GM21360 (cell line): ENCODE measurements around the gene F3.

Experiments
- ATAC-seq: cut with Tn5 transposase; IDR thresholded peaks from one replicate; pipeline ENCODE4 v1.9.1; 2021; ENCODE audit warnings: mild to moderate bottlenecking, moderate library complexity; ENCODE audit not compliant: unreplicated experiment

F3 gene

DNA sequence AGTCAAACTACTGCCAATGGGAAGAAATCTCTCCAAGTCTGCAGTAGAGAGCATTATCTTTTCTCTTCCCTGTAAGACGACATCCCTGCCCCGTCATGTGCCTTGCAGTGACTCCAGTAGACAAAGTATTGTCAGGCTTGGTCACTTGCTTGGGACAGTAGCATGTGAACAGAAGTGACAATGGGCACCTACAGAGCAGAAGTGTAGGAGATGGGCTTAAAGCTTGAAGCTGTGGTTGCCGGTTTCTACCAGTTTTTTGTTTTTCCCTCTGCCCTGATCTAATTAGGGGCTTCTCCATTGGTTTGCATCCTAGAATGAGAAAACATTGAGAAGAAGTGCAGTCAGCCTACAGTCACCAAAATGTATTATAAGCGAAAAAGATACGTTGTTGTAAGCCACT lies 12.7 kb downstream of the F3 start:
- ATAC-seq: no peak

DNA sequence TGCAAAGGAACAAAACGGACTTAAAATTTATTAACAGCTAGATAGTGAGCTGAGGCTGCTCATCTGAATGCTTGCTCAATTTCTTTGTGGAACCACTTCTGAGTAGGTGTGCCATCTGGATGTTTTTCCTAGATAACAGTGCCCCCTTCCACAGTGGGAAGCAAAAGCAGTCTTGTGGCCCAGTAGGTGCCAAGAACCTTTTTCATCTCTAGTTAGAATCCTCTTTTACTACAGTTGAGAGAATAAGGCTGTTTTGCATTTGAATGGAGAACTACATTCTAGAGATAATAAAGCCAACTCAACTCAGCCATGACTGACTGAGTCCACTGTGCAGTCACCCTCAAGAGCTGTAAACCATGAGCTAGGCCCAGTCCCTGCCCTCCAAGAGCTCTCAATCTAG lies 13.3 kb downstream of the F3 start:
- no peak for ATAC-seq

DNA sequence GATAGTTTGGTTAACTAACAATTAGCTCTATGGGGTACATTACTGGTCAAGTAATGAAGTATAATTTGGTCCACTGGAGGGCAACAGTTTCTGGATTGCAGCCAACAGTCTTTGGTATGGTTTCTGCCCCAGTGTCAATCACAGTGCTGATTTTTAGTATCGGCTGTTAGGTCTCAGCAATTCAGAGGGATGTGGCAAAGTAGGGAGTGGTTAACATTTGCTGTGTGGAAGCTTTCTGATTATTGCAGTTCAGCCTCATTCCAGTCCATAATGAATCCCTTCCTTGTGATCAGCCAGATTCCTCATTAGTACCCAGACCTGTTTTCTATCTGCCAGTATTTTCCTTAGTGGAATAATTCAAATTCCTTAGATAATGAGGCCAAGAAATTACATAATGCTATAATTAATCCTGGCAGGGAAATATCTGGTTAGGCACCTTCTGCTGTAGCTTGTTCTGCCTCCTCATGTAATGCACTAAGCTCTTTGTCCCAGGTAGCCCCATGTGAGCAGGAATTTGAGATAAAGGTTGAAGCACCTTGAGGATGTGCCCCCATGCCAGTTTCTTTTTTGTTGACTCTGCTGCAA lies 14.0 kb downstream of the F3 start:
- ATAC-seq: no peak

DNA sequence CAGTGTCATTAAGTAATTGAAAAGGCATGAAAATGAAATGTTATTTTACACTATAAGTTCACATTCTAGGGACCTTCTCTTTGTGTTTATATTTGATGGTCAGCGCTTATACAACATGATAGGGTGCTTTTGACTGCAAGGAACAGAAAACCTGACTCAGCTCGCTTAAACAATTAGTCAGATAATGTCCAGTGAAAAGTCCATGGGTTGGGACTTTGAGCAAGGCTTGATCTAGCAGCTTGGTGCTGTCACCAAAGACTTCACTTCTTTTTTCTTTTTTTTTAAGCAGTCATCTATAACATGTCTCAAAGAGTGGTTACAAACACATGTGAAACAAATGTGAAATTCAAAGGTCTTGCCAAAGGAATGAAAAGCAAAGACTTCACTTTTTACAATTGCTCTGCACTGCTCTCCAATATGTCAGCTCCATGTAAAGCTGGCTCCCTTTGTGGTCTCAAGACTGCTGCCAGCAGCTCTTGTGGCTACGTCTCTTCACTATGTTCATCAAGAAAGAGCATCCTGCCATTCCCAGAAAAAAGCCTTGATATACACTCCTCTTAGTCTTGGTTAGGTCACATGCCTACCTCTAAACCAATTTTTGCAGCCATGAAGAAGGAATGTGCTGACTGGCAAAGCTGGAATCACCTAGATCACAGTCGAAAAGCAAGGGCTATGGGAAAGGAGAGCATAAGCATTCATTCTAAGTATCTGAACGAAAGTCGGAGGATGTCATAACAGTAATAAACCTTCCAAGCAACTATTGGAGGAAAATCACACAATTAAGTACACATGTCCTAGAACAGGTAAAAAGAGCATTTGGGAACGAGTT lies 15.2 kb downstream of the F3 start:
- ATAC-seq: no peak

DNA sequence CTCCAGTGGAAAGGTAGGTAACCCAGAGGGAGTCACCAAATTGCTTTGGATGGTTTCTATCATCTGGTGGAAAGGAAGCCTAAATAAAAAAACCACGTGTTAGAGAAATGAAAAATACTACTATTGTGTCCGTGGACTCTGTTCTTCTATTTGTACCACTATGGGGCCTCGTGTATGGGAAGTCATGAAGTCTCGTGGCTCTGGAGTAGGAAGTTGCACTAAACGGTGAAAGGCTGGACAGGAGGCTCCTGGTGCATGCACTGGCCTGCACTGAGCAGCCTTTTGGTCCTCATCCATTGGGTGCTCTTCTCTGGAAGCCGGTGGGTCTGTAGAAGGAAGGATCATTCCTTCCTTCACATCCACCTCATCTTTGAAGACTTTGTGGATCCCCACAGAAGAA lies 17.0 kb downstream of the F3 start:
- no peak for ATAC-seq

DNA sequence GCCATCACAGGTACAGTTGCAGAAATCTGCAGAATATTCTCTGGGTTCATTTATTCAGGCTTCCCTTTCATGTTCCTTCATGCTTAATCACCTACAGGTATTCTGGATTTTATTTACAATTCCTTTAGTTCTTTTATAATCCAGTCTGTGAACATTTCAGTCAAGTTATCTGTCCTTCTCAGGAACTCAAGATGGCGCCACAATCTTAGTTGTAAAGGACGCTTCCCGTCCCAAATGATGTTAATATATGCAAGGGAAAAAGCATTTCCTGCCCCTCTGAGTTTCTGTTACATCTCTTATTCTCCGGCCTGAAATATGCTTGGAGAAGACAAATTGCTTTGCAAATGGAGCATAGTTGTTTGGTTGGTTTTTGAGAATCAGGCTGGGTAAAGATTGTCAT lies 19.3 kb downstream of the F3 start:
- ATAC-seq: no peak

DNA sequence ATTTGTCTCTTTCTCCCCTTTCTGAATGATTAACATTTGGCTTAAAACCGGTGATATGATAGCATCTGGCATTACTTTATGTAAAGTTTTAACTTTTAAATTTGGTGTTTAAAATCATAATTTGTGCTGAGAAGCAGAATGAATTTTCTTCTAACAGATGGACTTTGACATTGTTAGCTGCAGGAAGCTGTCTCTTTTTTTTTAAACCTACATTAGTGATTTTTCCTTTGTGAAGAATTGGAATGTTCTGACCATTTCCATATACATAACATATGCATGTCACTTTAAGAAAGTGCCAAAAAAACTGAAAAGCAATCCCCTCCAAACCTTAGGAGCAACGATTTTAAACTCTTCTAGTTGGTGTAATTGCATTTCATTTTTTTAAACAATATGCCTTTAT lies 22.2 kb downstream of the F3 start:
- ATAC-seq: no peak

DNA sequence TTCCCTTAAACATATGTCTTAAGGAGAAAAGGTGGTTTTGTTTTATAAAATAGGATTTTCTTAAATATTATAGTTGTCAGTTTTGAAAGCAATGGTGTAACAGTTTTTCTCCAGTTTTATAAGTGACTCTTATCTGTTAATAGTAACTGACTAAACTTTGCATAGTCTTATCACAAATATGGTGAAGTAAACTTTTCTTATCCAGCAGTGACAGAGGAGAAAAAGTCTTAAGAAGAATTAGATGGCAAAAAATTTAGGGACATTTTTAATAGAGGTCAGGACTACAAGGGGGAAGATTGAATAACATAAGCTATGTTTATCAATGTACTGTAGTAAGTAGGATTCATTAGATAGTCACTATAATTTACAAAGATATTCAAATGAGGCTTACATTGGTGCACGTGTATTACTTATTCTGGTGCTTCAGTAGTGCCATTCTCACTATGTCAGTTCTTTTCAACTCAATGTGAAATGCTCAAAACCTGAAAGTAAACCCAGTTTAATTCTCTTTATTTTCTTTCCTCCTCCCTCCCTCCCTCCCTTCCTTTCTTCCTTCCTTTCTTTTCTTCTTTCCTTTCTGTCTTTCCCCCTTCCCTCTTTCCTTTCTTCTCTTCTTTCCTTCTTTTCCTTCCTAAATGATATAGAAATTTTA lies 26.1 kb downstream of the F3 start:
- ATAC-seq: no peak

DNA sequence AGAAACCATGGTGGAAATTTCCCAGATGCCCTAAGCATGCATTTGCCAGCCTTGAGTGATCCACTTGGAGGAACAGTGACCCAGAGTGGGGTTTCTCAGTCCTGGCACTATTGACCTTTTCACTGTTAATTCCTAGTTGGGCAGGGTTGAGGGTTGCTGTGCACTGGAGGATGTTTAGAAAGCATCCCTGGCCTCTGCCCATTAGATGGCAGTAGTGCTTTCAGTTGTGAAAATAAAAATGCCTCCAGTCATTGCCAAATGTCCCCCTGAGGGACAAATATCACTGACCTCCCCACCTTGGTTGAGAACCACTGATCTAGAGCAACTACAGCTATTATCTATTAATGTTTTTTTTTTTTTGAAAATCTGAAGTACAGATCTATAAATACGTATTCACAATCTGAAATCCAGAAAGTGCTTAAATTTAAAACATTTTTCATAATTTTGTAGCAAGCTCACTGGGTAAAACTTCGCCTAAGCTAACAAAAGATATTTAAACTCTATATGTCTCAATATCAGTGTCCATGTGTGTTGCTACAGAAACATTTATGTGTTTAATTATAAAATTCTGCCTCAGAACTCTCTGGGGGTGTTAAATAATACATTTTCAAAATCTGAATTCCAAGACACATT lies 27.3 kb downstream of the F3 start:
- ATAC-seq: no peak

DNA sequence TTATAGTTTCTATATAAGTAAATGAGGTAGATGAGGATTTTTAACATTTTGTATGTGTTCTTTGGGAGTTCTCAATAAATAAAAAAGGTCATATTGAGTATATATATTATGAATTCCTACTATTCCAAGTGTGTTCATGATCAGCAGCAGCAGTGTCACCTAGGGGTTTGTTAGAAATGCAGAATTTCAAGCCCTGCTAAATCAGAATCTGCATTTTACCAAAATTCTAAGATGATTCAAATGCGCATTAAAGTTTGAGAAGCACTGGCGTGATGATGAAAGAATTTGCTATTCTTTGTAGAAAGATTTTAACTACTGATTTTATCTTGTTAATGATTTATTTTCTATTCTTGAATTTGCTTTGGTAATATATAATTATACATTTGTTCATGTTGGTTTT lies 28.7 kb downstream of the F3 start:
- ATAC-seq: no peak

DNA sequence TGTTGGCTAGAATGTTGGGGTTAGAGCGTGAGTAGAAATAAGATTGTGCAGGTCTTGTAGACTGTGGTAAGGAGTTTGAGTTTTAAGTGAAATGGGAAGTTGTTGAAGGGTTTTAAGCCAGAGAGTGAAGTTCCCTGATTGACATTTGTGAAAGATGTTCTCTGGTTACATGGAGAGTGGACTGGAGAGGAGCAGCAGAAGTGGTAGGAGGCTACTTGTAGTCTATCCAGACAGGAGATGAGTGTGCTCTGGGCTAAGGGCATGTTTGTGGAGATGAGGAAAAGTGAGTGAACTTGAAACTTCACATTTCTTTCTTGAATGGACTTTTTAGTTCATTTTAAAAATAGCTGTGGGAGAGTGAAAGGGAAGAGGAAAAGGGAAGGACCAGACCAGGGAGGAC lies 37.0 kb downstream of the F3 start:
- ATAC-seq: no peak

DNA sequence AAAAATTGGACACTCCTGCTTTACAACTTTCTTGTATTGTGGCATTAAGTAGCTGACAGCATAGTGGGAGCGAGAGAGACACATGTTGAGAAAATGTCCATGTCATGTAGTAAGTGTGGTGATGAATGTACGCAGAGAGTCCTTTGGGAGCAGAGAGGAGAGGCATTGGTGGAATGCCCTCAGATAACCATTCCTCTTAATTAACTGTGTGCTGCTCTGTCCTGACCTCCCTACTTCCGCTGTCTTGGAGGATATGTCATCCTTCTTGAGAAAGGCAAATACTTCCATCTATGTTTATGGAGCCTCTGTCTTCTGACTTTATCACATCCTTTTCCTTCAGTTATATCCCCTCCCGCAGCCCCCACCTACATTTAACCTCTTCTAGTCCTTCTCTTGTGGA lies 38.4 kb downstream of the F3 start:
- ATAC-seq: no peak

DNA sequence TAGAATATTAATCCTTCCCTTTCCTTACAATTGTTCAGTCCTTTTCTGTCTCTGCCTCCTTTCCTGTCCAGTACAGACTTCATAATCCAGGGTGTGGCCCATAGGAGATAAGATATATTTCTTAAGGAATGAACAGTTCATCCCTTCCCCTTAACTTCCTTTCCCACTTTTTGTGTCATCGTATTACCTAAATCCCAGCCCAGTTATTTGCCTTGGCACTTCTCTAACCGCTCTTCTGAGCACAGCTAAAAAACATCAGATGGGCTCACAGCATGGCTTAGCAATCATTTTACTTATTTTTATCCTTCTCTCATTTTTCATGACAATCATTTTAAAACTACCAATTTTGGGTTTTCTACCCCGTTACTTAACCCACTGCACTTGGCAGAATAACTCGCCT lies 39.6 kb downstream of the F3 start:
- ATAC-seq: no peak

DNA sequence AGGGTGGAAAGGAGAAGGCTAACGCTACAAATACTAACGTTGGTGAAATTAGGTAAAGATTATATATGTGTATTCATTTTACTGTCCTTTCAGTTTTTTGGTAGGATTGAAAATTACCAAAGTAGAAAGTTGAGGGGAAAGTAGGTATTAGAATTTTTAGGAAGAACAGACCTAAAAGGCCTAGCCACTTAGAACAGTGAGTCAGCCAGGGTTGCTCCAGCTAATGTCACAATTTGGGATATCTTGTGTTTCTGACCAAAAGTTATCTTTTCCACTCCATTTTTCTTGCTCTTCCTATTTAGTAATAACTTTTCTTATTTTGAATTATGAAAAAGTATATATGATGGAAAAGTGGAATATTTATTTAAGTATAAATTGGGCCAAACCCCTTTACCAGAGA lies 40.1 kb downstream of the F3 start:
- no peak for ATAC-seq

DNA sequence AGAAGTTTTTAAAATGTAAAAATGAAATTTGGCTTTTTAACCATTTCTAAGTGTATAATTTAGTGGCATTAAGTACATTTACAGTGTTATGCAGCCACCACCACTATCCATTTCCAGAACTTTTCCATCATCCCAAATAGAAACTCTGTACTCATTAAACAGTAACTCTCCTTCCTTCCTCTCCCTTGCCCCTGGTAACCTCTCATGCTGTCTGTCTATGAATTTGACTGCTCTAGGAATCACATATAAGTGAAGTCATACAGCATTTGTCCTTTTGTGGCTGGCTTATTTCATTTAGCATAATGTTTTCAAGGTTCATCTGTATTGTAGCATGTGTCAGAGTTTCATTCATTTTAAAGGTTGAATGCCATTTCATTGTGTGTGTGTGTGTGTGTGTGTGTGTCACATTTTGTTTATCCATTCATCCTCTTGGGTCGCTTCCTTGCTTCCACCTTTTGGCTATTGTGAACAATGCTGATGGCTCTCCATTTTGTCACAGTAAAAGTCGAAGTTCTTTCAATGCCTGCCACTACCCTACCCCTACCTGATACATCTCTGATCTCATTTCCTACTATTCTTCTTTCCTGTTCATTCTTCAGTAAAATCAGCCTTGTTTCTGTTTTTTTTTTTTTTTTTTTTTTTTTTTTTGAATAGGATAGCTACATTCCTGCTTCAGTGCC lies 45.3 kb downstream of the F3 start:
- ATAC-seq: no peak

DNA sequence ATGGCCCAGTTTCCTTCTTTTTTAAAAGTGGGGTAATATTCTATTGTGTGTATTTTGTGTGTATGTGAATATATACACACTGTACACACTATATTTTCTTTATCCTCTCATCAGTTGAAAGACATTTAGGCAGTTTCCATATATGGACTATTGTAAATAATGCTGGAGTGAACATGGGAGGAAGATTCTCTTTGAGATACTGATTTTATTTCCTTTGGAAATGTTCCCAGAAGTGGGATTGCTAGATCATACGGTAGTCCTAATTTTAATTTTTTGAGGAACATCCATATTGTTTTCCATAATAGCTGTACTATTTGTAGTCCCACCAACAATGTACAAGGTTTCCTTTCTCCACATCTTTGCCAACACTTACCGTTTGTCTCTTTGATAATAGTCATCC lies 51.0 kb downstream of the F3 start:
- ATAC-seq: no peak

DNA sequence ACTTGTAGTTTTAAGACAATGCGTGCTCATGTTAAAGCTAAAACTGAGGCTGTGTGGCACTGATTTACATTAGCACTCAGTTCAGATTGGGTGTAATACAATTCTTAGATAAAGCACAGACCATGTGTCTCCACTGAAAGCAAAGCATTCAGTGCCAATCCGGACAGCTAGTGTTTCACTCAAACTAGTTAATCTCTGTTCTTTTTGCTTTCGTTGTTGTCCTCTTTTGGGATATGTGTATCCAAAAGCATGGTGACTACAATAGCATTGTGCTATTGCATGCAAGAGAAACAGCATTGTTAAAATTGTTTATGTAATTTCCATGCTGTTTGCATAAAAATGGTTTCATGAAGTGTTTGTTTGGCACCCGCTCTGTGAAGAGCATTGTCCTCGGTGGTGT lies 54.6 kb downstream of the F3 start:
- ATAC-seq: no peak

DNA sequence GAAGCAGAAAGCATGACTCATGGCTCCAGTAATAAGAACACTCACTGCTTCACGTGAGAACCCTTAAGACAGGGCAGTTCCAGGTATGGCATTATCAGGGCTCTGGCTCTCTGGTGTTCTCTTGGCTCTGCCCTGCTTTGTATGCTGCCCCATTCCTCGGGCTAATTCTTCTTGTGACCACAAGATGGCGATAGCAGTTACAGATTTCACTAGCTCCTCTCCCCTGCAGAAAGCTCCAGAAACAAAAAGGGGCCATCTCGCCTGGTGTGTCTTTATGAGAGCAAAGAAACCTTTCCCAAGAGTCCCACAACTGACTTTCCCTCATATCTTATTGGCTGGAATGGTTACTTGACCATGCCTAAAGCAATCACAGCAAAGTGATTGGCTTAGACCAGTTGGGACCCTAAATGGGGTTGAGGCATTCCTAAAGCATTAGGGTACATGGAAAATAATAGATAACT lies 60.1 kb downstream of the F3 start:
- ATAC-seq: peak; percentile 93

DNA sequence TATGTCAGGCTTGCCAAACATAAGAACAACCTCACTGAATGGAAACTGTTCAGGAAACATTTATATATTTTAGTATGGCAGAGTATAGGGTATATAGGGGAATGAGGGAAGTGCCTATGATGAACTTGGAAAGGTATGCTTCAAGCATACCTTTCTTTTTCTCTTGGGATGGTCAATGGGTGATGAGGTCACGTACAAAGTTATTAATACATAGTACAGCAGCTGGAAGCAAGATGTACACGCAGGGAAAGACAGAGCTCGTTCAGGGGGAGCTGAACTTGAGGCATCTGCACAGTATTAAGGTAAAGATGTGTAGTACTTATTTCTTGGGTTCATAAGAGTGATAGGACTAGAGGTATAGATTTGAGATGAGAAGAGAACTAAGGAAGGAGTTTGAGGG lies 61.9 kb downstream of the F3 start:
- ATAC-seq: no peak
